ENCODE data around the gene OR11G2.

- TF ChIP-seq CTCF (IDR thresholded peaks at IDR 0.05) (no peak), POLR2A (IDR thresholded peaks at IDR 0.05) (no peak)
Observed at GRCh38 chr14:20197459-20197858, 6.8 kb downstream of the OR11G2 start.
